ENCODE results near the gene RNF17.

The RNF17 gene

GRCh38 chr13:24896061-24896460, 132.1 kb downstream of the RNF17 start:
- ChIA-PET POLR2A (no interaction called here), CTCF (no interaction called here)
- H3K4me3 ChIP-seq (ENCODE audit: low read depth, low read length): no peak overlapping the region
- DNase-seq (ENCODE audit: low read depth, low spot score): no peak
- TF ChIP-seq CTCF (IDR thresholded peaks at IDR 0.05; ENCODE audit: insufficient read depth, low read length, missing control alignments): no peak

- CTCF ChIA-PET: no interaction called here
Measured at GRCh38 chr13:24897293-24897692, 133.3 kb downstream of the RNF17 start.

GRCh38 chr13:24899601-24900000, 135.6 kb downstream of the RNF17 start:
- ChIA-PET POLR2A (no interaction called here), CTCF (no interaction called here)
- H3K4me3 ChIP-seq (ENCODE audit: low read depth, low read length): no peak overlapping the region
- TF ChIP-seq CTCF (IDR thresholded peaks at IDR 0.05; ENCODE audit: insufficient read depth, low read length, missing control alignments): no peak
- no peak for DNase-seq (ENCODE audit: low read depth, low spot score)

More at GRCh38 chr13:24897293-24897692, 133.3 kb downstream of the RNF17 start:
- H3K4me3 ChIP-seq (ENCODE audit: low read depth, low read length): no peak overlapping the region
- DNase-seq (ENCODE audit: low read depth, low spot score): no peak
- POLR2A ChIA-PET: no interaction called here
- no peak for TF ChIP-seq CTCF (IDR thresholded peaks at IDR 0.05; ENCODE audit: insufficient read depth, low read length, missing control alignments)

- POLR2A ChIA-PET: no interaction called here
- TF ChIP-seq CTCF (IDR thresholded peaks at IDR 0.05; ENCODE audit: insufficient read depth, low read length, missing control alignments): no peak
- CTCF ChIA-PET: no interaction called here
- no peak overlapping the region for H3K4me3 ChIP-seq (ENCODE audit: low read depth, low read length)
- no peak for DNase-seq (ENCODE audit: low read depth, low spot score)
Measured at GRCh38 chr13:24900507-24900906, 136.5 kb downstream of the RNF17 start.

GRCh38 chr13:24905242-24905641, 141.3 kb downstream of the RNF17 start:
- TF ChIP-seq CTCF (IDR thresholded peaks at IDR 0.05; ENCODE audit: insufficient read depth, low read length, missing control alignments): no peak
- ChIA-PET CTCF (interaction anchor here (2.8 kb wide), 1 partner anchor 90 kb away, joined by 7 read pairs; no protein-coding TSS in a partner anchor), POLR2A (interaction anchor here (0.6 kb wide), 1 partner anchor 286 kb away, joined by 3 read pairs; no protein-coding TSS in a partner anchor)
- no peak for DNase-seq (ENCODE audit: low read depth, low spot score)
- H3K4me3 ChIP-seq (ENCODE audit: low read depth, low read length): no peak overlapping the region

GRCh38 chr13:24906268-24906667, 142.3 kb downstream of the RNF17 start:
- CTCF ChIA-PET: interaction anchor here (0.9 to 2.8 kb wide), 3 partner anchors 62 to 221 kb away, joined by 3 to 7 read pairs (median 3); no protein-coding TSS in a partner anchor
- POLR2A ChIA-PET: no interaction called here
- DNase-seq (ENCODE audit: low read depth, low spot score): no peak
- H3K4me3 ChIP-seq (ENCODE audit: low read depth, low read length): no peak overlapping the region
- no peak for TF ChIP-seq CTCF (IDR thresholded peaks at IDR 0.05; ENCODE audit: insufficient read depth, low read length, missing control alignments)
